ENCODE results near the gene IKBKG.

The IKBKG gene

DNA sequence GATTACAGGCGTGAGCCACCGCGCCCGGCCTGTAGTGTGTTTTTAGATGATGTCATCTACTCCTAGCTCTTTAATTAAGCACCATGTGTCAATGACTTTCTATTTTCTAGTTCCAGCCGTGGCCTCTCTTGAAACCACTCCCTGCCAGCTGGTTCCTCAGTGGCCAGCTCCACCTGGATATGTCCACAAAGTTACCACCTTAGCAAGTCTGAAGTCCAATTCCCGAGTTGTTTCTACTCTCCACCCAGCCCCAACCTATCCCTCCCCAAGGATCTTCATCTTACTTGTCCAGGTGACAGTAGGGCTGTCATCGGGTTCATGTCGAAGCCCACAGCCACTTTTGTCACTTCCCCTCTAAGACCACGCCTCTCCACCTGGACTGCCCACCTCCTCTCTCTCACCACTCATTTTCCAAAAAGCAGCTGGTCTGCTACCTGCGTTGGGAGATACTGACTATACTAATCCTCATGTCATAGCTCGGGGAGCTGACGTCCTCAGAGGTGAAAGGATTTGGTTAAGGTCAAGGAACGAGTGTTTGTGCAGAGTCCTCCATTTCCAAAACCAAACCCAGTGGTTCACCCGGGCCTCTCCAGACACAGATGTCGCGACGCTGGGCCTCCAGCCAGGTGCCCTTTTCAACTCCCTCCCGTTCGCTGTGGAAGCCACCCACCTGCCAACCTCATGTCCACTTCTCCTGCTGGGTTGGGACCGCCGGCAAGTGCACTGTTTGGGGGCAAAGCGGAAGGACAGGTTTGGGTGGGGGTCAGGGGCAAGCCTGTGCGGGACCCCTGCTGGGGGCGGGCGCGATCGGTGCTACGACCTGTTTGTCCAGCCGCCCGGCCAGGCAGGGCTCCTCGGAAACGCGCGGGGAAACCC lies 32.1 kb upstream of the IKBKG start:
- peaks cover 15 to 17% of the 10 kb centered on the region in 2 donors for H3K4me1 Mint-ChIP-seq (ENCODE audit: low read depth in 2 of 2)
- H3K27me3 Mint-ChIP-seq, result no peaks in the 10 kb centered on the region
- peak overlapping the region; percentile 67 to 86 for H3K27ac Mint-ChIP-seq
- H3K9me3 Mint-ChIP-seq, result no peaks in the 10 kb centered on the region
- peak overlapping the region; percentile 82 for H3K4me3 Mint-ChIP-seq
- DNase-seq (no peak), ATAC-seq (replicated peaks) (no peak)
- peaks cover 3% of the 10 kb centered on the region for H3K36me3 Mint-ChIP-seq (ENCODE audit: insufficient read depth)

DNA sequence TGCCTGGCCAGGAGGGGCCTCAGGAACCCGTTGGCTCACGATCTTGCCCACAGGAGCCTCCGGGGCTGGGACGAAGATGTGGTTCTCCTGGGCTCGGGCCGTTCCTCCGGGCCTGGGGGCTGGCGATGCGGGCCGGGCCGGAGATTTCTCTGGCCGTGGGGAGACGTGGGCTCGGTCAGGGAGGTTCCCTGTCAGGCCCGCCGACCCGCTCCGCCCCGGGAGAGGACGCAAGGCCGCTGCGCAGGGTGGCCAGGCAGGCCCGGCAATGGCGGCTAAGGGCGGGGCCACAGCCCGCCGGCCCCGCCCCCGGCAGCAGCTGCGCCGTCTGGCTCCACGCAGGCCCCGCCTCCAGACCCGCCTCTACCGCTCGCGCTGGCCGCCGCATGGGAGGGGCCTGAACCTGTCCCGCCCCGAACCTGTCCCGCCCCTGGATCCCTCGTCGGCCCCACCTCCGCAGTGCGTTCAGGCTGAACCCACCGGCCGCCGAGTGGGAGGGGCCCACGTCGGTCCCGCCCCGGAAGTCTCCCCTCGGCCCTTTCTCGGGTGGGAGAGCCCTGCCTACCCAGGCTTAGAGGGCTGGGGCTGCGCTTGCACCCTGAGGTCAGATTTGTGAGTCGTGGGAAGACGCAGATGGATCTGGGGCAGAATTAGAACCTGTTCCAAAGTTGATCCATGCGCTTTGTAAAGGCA lies 31.3 kb upstream of the IKBKG start, which contains the start of gene FAM3A:
TSS of gene FAM3A (minus strand) at position 267 of the 690 bp plus-strand sequence. CDS start 460 bp downstream, outside the sequence.
- H3K27ac Mint-ChIP-seq, result peak within 1 kb of the TSS; percentile 67 to 86
- no peaks in the 10 kb centered on the region for H3K9me3 Mint-ChIP-seq
- no peaks in the 10 kb centered on the region for H3K27me3 Mint-ChIP-seq
- H3K4me3 Mint-ChIP-seq, result peak within 1 kb of the TSS; percentile 82
- H3K4me1 Mint-ChIP-seq (ENCODE audit: low read depth in 2 of 2), result peaks cover 14 to 17% of the 10 kb centered on the region in 2 donors
- H3K36me3 Mint-ChIP-seq (ENCODE audit: insufficient read depth), result peaks cover 3% of the 10 kb centered on the region
- peak; percentile 91 for ATAC-seq (replicated peaks)
- peak; percentile 83 to 85 (median 83) for DNase-seq

DNA sequence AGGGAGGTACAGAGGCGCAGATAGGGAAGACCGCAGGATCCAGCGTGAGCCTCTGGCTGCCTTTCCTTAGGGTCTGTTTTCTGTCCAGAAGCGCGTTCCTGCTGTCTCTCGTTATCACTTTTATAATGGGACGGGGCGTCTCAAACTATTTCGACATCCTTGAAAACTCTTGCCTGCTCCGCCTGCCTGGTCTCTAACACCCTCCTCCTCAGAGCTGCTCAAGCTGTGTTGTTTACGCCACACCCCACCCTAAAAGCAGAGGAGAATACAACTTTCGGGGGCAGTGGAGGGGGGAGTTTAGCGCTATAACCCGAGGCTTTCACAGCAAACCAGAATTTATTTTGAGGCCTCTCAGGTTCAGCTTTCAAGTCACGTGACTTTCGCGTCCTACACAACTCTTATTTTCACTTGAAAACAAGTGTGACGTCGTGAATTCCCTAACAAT lies 30.7 kb upstream of the IKBKG start:
- Mint-ChIP-seq H3K36me3 (ENCODE audit: insufficient read depth) (peaks cover 3% of the 10 kb centered on the region), H3K27me3 (no peaks in the 10 kb centered on the region), H3K4me1 (ENCODE audit: low read depth in 2 of 2) (peaks cover 13 to 15% of the 10 kb centered on the region in 2 donors), H3K9me3 (no peaks in the 10 kb centered on the region), H3K27ac (peak overlapping the region; percentile 67 to 86), H3K4me3 (peak overlapping the region; percentile 82)
- peak; percentile 44 for ATAC-seq (replicated peaks)
- DNase-seq, result peak in 2 of 3 experiments; percentile 6 to 12

DNA sequence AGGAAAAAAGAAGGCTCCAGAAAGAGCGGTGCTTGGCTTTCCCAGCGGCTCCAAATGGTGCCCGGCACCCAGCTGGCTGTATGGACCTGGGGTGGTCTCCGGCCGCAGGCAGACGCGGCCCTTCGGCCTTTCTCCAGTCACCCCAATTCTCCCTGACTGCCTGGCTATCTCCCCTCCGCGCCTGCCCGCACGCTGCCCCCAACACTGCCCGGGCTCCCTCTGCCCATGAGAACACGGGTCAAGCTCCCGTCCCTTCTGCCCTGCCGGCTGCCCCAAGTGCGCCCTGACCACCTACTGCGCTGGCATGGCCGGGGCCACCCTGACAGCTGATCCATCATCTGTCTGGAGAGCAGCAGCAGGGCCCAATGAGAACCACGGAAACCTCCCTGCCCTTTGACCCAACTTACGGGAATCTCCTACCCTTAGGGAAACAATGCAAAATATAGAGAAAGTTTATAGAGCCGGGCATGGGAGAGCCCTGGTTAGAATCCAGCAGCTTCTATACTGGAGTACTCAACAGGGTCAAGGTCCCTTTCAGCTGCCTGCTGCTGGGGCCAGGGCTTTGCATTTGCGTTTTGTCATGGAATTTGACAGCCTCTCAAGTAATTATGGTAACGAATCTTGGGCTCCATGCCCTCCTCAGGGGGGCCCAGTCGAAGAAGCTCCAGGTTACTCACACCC lies 30.2 kb upstream of the IKBKG start:
- peak overlapping the region; percentile 40 to 82 for H3K4me3 Mint-ChIP-seq
- no peaks in the 10 kb centered on the region for H3K9me3 Mint-ChIP-seq

DNA sequence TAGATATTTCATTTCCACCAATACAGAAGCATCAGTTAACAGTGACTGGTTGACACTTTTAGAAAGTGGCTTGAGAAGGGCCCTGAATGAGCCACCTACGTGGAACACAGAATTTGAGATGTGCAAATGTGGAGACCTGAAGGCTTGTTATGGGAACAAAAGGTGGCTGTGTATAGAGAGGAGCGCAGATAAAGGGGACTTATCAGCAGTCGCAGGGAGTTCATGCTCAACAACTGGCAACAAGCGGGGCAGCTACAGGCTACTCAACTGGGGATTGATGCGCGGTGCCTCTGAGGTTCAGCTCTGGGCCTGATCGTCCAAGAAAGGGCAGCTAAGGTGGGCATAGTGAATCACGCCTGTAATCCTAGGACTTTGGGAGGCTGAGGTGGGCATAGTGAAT lies 28.0 kb upstream of the IKBKG start:
- no peak overlapping the region for H3K27ac Mint-ChIP-seq
- peaks cover 3% of the 10 kb centered on the region for H3K36me3 Mint-ChIP-seq (ENCODE audit: insufficient read depth)
- H3K4me3 Mint-ChIP-seq, result no peak overlapping the region
- DNase-seq, result no peak
- no peak for ATAC-seq (replicated peaks)
- H3K27me3 Mint-ChIP-seq, result no peaks in the 10 kb centered on the region
- peaks cover 7 to 9% of the 10 kb centered on the region in 2 donors for H3K4me1 Mint-ChIP-seq (ENCODE audit: low read depth in 2 of 2)
- no peaks in the 10 kb centered on the region for H3K9me3 Mint-ChIP-seq

More for the DNA sequence above, 30.2 kb upstream of the IKBKG start:
- no peak for DNase-seq
- Mint-ChIP-seq H3K27ac (peak overlapping the region in 1 of 2 donors; percentile 86), H3K36me3 (ENCODE audit: insufficient read depth) (peaks cover 3% of the 10 kb centered on the region), H3K27me3 (no peaks in the 10 kb centered on the region), H3K4me1 (ENCODE audit: low read depth in 2 of 2) (peaks cover 13% of the 10 kb centered on the region in 2 donors)
- ATAC-seq (replicated peaks), result no peak

DNA sequence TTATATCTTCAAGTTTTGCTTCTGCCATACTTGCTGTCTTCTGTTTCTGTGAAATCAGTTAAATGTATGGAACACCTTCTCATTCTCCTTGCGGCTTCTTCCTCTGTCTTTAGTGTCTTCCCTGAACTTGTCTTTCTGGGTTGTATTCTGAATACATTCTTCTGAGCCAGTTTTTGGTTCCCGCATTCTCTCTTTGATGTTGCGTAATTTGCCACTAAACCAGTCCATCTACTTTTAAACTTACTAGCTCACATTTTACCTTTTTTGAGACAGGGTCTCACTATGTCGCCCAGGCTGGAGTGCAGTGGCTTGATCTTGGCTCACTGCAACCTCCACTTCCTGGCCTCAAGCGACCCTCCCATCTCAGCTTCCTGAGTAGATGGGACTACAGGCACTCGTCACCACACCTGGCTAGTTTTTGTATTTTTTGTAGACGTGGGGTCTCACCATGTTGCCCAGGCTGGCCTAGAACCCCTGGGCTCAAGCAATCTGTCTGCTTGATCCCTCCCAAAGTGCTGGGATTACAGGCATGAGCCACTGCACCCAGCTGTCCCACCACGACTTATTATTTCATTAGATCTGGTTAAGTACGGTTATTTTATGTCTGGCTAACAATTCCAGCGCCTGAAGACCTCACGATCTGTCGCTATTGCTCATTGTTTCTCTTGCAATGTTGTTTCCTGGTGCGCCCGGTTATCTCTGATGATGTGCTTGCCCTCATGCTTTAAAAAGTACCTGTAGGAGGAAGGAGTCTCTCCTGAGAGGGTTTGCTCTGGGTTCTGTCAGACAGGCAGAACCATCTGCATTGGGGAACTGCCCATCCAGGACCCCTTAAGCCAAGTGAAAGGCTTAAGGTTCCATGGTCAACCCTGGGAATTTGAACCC lies 21.6 kb upstream of the IKBKG start:
- Mint-ChIP-seq H3K4me1 (ENCODE audit: low read depth in 2 of 2) (peaks cover 6 to 13% of the 10 kb centered on the region in 2 donors), H3K36me3 (ENCODE audit: insufficient read depth) (peaks cover 14% of the 10 kb centered on the region), H3K27me3 (no peaks in the 10 kb centered on the region), H3K4me3 (peak overlapping the region in 1 of 2 donors; percentile 6), H3K27ac (peak overlapping the region; percentile 44 to 46), H3K9me3 (no peaks in the 10 kb centered on the region)
- DNase-seq (no peak), ATAC-seq (replicated peaks) (no peak)

DNA sequence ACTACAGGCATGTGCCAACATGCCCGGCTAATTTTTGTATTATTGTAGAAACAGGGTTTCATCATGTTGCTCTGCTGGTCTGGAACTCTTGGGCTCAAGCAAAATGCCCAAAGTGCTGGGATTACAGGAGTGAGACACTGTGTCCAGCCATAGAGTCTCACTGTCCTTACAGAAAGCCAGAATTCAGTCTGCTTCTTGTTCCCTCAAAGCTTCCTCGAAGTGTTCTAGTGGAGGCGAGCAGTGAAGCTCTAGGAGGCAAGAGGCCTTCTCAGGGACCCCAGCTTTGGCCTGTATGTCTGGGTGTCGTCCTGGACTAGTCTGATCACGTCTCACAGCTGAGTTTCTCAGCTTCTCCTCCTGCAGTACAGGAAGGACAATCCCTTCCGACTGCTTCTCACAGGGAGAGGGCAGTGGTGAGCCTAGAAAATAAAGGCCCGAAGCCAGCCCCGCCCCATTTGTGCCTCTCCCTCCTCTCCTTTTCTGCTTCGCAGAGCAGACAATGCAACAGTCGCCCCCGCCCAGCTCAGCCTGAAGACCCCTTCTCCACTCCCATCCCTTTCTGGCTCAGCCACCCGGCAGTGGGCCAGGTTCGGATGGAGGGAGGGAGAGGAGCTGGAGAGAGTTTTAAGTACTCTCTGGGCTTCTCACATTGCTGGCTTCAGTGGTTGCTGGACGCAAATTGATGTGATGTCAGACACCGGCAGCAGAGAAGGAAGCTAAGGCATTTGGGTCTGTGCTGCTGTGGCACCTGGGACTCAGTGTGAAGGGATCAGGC lies 20.3 kb upstream of the IKBKG start:
- Mint-ChIP-seq H3K4me1 (ENCODE audit: low read depth in 2 of 2) (peaks cover 6 to 13% of the 10 kb centered on the region in 2 donors), H3K9me3 (no peaks in the 10 kb centered on the region), H3K4me3 (peak overlapping the region in 1 of 2 donors; percentile 15), H3K27ac (no peak overlapping the region), H3K27me3 (no peaks in the 10 kb centered on the region), H3K36me3 (ENCODE audit: insufficient read depth) (peaks cover 18% of the 10 kb centered on the region)
- DNase-seq (peak; percentile 27 to 31 (median 28)), ATAC-seq (replicated peaks) (peak; percentile 79)

DNA sequence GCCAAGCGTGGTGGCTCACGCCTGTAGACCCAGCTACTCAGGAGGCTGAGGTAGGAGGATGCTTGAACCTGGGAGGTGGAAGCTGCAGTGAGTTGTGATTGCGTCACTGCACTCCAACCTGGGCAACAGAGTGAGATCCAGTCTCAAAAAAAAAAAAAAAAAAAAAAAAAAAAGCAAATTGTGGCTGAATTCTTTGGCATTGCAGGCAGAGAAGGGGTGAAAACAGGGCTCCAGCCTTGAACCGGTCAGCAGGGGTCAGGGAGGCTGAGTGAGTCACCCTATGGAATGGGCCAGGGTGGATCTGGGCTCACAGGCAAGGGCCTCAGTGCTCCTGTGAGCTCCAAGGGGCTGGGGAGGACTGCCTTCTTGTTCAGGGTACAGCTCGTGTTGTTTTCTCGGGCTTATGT lies 18.2 kb upstream of the IKBKG start:
- no peak overlapping the region for H3K4me3 Mint-ChIP-seq
- H3K27me3 Mint-ChIP-seq, result no peaks in the 10 kb centered on the region
- ATAC-seq (replicated peaks) (no peak), DNase-seq (no peak)
- no peaks in the 10 kb centered on the region for H3K9me3 Mint-ChIP-seq
- H3K27ac Mint-ChIP-seq, result no peak overlapping the region
- H3K36me3 Mint-ChIP-seq (ENCODE audit: insufficient read depth), result peaks cover 21% of the 10 kb centered on the region
- peaks cover 6 to 13% of the 10 kb centered on the region in 2 donors for H3K4me1 Mint-ChIP-seq (ENCODE audit: low read depth in 2 of 2)

DNA sequence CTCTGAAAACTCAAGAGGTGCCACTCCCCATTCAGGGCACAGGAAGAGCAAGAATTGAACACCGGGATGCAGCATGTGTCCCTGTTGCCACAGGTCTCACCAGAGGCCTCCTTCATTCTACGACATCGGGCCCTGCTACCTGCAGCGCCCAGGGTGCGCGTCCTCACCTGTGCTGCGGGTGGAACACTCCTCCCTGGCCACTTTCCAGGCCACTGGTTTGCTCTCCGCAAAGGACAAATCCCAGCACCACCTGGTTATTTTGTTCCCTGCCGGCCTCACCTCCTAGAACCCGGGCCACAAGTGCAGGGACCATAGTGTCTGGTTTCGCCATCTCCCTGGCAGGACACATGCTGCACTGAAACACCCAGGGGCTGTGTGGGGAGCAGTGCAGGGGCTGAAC lies 17.1 kb upstream of the IKBKG start:
- ATAC-seq (replicated peaks) (no peak), DNase-seq (no peak)
- no peak overlapping the region for H3K27ac Mint-ChIP-seq
- H3K27me3 Mint-ChIP-seq, result no peaks in the 10 kb centered on the region
- H3K4me1 Mint-ChIP-seq (ENCODE audit: low read depth in 2 of 2), result peaks cover 10 to 13% of the 10 kb centered on the region in 2 donors
- H3K4me3 Mint-ChIP-seq, result no peak overlapping the region
- H3K36me3 Mint-ChIP-seq (ENCODE audit: insufficient read depth), result peaks cover 29% of the 10 kb centered on the region
- H3K9me3 Mint-ChIP-seq, result no peaks in the 10 kb centered on the region

DNA sequence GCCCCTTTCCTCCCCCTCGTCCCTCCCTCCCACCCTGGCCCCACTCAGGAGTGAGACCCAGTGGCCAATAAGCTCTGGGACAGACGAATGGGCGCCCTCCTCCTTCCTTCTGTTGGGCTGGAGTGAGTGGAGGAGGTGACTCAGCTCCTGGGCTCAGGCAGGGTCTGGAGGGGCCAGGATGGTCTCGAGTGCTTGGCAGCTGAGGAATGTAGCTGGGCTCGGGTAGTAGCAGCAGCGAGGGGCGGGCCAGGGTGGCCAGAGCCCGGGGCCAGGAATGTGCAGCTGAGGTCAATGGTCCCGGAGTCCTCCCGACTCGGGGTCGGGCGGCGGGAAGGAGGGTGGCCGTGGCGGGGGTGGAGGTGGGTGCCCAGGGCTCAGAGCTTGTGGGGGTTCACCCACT lies 15.8 kb upstream of the IKBKG start:
- no peak for ATAC-seq (replicated peaks)
- Mint-ChIP-seq H3K36me3 (ENCODE audit: insufficient read depth) (peaks cover 29% of the 10 kb centered on the region), H3K27ac (no peak overlapping the region), H3K27me3 (no peaks in the 10 kb centered on the region), H3K4me3 (no peak overlapping the region), H3K9me3 (no peaks in the 10 kb centered on the region), H3K4me1 (ENCODE audit: low read depth in 2 of 2) (peaks cover 4 to 5% of the 10 kb centered on the region in 2 donors)
- no peak for DNase-seq

DNA sequence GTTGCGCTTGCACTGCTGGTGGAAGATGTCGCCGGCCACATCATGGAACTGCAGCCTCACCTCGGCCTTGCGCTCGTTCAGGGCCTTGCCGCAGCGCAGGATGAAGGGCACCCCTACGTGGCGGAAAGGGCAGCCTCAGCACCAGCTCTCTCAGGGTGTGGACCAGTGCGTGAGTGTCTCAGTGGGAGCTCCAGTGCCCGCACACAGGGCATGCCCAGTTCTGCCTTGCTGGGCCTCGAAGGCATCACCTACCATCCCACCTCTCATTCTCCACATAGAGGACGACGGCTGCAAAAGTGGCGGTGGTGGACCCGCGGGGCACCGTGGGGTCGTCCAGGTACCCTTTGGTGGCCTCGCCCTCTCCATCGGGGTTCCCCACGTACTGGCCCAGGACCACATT lies 14.7 kb upstream of the IKBKG start:
- Mint-ChIP-seq H3K36me3 (ENCODE audit: insufficient read depth) (peaks cover 29% of the 10 kb centered on the region), H3K9me3 (no peaks in the 10 kb centered on the region), H3K4me1 (ENCODE audit: low read depth in 2 of 2) (peaks cover 0 to 5% of the 10 kb centered on the region in 2 donors), H3K27ac (no peak overlapping the region), H3K27me3 (no peaks in the 10 kb centered on the region), H3K4me3 (no peak overlapping the region)
- DNase-seq (no peak), ATAC-seq (replicated peaks) (no peak)
